ENCODE data around the gene PHLDA2. TPM values are rescaled to one million over a fixed set of nuclear protein-coding genes. Genes with fewer than 3 reads are reported as not detected.

The PHLDA2 gene
- 108 to 163 TPM (median 129 TPM) in 5 replicates for total RNA-seq (2022; extraction: Qiagen RNA extraction; ENCODE audit: low read depth)

GRCh38 chr11:2928605-2929530, at the start of gene PHLDA2:
TSS of gene PHLDA2 (minus strand) at chr11:2929420. CDS start at chr11:2929364, 56 bp downstream.

GRCh38 chr11:2885678-2886081, 43.5 kb downstream of the PHLDA2 start, which contains the start of gene CDKN1C:
TSS of gene CDKN1C (minus strand) at chr11:2885775. CDS start at chr11:2885456, 319 bp downstream.

Other genes starting within 250 kb of the PHLDA2 start
- 0.03 to 0.06 TPM (median 0.05 TPM) in 5 replicates for gene KCNQ1OT1, start 229.4 kb downstream of the PHLDA2 start, total RNA-seq (2022; extraction: Qiagen RNA extraction; ENCODE audit: low read depth)
- gene CDKN1C, start 43.6 kb downstream of the PHLDA2 start, total RNA-seq (2022; extraction: Qiagen RNA extraction; ENCODE audit: low read depth): 0.58 to 0.76 TPM (median 0.66 TPM) in 5 replicates
- 107 to 131 TPM (median 127 TPM) in 5 replicates for gene NAP1L4, start 62.9 kb upstream of the PHLDA2 start, total RNA-seq (2022; extraction: Qiagen RNA extraction; ENCODE audit: low read depth)
- 57.0 to 66.1 TPM (median 64.4 TPM) in 5 replicates for gene CARS1, start 128.0 kb upstream of the PHLDA2 start, total RNA-seq (2022; extraction: Qiagen RNA extraction; ENCODE audit: low read depth)
- gene OSBPL5, start 235.9 kb upstream of the PHLDA2 start, total RNA-seq (2022; extraction: Qiagen RNA extraction; ENCODE audit: low read depth): 4.7 to 7.3 TPM (median 5.0 TPM) in 5 replicates

Measured in A549 treated with DMSO at 1 μM for 4 hours (cell line).